Measurements from ENCODE around the gene GABRG3.
A peak's percentile ranks its signal among the peaks of the same experiment; 100 is the strongest.

The GABRG3 gene

DNA sequence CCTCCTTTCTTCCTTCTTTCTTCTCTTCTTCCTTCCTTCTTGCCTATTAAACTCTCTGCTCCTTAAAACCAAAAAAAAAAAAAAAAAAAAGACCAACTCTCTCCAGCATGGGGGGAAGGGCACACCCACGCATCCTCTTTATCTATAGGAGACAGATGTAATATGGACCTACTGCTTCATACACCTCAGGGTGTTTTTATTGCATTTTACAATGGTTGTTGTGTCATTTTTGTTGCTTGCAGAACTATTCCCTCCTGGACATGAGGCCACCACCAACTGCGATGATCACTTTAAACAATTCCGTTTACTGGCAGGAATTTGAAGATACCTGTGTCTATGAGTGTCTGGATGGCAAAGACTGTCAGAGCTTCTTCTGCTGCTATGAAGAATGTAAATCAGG, 561.4 kb downstream of the GABRG3 start:
- DNase-seq, result no peak

DNA sequence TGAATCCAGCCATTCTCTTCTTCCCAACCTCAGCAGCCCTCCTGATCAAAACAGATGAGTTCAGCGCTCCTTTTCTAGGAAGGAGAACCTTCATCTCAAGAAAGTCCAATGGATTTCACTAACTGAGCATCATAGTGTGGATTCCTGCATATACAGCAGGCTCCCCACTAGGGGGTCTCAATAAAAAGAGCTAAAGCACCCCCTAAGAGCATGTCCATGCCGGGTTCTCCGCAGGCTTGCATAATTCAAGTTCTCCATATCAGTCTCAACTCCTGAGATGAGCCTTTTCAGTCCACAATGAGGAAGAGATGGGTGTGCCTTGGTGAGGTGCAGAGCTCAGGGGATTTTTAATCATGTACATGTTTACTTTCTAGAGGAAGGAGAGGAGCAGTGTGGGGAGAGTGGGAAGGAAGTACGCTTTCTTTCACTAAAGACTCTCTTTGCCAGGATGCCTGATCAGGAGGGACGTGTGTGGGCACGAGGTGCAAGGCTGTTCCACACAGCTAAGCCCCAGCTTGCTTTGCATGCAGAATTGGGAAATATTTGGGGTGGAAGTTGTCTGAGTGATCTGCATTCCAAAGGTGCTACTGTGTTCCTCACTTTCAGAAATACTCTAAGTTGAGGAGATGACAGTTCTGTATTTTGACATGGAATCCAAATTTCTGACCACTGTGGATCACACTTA, 564.6 kb downstream of the GABRG3 start:
- no peak for DNase-seq

DNA sequence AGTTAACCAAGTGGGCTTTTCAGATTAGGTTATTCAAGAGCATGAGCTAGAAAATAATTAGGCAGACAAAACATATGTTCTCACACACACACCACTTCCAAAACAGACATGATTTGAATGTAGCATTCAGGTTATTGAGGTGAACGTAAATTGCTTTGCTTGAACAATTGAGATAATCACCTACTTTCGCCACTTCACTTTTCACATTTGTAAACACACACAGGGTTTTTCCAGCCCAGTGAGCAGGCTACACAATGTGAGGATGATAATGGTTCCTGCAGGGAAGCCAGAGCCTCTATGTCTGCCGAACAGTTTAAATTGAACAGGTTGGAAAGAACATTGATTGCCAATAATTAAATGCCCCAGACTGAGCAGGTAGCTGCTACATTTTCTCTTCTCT, 567.3 kb downstream of the GABRG3 start:
- DNase-seq, result peak; percentile 97

- DNase-seq, result no peak
Measured at GRCh38 chr15:27541581-27541980, 570.6 kb downstream of the GABRG3 start.

DNA sequence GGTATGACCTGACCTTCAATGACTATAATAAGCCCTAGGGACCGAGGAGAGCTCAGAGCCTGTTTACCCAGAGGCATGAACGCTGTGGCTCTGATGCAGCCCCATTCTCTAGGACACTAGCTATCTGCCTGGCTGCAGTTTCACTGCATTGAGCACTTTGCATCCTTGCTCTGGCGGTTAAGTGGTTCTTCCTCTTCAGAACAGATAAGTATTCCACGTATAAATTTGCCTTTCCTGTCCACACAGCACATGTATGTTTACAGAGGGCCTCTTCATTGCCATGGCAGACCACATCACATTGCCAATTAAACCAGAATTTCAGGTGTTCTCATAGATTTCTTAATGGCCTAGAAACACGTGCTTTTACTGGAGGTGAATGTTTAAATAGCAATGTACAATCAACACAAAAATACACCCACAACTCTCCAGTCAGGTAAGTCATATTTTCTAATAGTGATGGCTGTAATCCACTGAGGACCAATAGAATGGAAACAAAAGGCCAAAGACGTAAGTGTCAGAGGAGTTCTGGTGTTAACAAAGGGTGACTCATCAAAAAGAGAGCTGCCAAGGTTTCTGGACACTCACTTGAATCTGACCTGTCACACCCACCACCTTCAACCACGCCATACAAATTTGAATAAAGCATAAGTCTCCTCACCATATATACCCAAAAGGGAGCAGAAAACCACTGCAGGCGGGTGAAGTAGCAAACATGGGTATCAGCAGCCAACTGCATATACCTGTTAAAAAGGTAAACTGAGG, 574.7 kb downstream of the GABRG3 start:
- peak; percentile 27 for DNase-seq

DNA sequence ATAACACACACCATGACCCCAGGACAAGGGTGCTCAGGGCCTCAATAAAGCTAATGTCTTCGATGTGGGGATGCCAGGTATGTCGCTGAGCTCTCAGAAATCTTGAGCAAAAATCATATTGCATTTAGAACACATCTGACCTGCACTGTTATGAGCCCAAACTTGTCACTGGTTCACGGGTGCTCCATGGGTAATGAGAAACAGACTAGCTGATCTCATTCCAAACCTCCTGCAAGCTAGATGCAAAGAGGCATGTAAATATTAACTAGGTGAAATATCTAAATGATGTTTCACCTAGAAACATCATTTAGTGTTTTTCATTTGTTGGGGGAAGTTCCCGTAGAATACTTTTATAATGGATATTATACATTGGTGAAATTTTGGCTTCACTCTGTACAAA, 578.8 kb downstream of the GABRG3 start:
- DNase-seq, result no peak

GRCh38 chr15:27550635-27551034, 579.7 kb downstream of the GABRG3 start:
- DNase-seq, result peak; percentile 16

GRCh38 chr15:27561816-27562215, 590.8 kb downstream of the GABRG3 start:
- no peak for DNase-seq

DNA sequence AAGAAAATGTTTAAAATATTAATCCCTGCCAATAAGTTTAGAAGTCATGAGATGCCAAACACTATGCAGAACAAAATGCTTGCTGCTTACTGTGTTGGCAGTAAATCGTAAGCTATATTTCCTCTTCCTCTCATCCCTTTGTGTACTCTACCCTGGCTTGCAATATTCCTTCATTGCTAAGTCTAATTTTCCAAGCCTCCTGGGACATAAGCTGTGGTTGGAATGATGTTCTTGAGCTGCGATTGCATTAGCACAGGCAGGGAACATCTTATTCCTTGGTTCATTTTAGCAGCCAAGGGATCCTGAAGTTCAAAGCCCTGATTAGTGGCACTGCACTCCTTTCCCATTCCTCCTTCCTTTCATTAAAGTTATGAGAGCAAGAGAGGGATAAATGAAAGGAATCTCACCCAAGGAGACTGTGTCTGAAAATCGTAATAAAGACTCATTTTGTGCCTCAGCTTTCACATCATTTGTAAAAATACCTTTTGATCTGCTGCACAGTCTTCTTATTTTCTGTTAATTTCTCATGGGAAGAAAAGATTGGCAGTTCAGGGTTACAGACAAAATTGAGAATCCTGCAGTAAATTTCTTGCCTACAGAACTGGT, 592.9 kb downstream of the GABRG3 start:
- DNase-seq, result no peak

GRCh38 chr15:27564656-27565055, 593.7 kb downstream of the GABRG3 start:
- DNase-seq, result no peak

GRCh38 chr15:27570746-27571145, 599.8 kb downstream of the GABRG3 start:
- DNase-seq, result peak; percentile 9

GRCh38 chr15:27573805-27574485, 603.0 kb downstream of the GABRG3 start:
- no peak for DNase-seq

DNA sequence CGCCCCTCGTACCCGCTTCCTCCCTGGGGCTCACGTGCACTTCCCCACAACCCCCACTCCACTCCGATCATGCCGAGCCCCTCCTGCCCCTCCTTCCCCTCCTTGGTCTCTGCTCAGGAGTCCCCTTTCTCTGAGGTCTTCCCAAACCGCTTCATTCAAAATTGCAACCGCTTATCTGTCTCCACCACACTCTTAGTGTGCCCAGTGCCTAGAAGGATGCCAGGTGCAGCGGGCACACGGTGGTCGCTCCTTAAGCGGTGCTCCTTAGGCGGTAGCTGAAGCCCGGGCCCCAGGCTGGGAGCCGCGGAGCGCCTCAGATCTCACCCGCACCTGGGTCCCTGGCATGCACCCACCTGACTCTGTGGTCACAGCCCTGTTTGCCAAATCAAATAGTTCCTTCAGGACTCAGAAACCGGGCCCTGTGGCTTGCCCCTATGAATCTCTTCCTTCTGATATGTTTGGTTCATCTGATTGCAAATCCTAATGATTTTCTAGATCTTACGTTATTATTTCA, 603.6 kb downstream of the GABRG3 start:
- no peak for DNase-seq

- DNase-seq, result peak; percentile 45
Measured at GRCh38 chr15:27575521-27575920, 604.5 kb downstream of the GABRG3 start.

- DNase-seq, result peak; percentile 39
Measured at GRCh38 chr15:27576576-27576975, 605.6 kb downstream of the GABRG3 start.

GRCh38 chr15:27579738-27580137, 608.8 kb downstream of the GABRG3 start:
- DNase-seq, result no peak

- no peak for DNase-seq
Measured at GRCh38 chr15:27582726-27583410, 611.9 kb downstream of the GABRG3 start.

- DNase-seq, result no peak
Measured at GRCh38 chr15:27583651-27584050, 612.7 kb downstream of the GABRG3 start.

DNA sequence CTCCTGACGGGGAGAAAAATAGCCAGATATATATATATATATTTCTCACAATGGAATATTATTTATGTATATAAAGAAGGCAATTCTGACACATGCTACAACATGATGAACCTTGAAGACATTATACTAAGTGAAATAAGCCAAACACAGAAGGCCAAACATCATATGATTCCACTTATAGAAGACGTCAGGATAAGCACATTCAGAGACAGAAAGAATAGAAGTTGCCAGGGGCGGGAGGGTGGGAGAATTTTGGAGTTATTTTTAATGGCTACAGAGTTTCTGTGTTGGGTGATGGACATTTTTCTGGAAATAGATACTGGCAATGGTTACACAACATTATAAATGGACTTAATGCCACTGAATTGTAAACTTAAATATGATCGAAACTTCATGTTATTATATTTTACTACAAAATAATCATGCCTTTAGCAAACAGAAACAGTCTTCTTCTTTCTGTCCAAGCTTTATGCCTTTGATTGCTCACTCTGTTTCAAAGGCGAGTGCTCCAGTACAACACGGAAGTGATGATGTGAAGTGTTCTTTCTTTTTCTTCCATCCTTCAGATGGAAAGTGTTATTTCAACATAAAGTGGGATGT, 614.2 kb downstream of the GABRG3 start:
- no peak for DNase-seq

DNA sequence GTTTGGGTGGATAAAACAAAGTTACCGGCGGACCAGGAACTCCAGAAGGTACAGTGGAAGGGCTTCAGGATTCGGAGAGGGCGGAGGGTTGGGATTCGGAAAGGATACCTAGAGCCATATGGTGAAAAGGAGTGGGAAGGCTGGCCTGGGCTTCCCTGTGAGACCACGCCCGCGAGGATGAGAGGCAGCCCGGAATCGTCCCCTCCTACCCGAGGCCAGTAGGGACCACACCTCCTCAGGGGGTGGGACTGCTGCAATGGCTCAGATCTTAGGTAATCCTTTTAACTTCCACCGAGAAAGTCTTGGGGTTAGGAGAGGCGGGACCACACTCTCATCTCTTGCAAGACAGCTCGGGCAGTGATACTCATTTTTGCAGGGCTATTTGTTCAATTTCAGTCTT, 616.8 kb downstream of the GABRG3 start:
- peak; percentile 43 for DNase-seq

- peak; percentile 83 for DNase-seq
Measured at GRCh38 chr15:27589260-27589659, 618.3 kb downstream of the GABRG3 start.

DNA sequence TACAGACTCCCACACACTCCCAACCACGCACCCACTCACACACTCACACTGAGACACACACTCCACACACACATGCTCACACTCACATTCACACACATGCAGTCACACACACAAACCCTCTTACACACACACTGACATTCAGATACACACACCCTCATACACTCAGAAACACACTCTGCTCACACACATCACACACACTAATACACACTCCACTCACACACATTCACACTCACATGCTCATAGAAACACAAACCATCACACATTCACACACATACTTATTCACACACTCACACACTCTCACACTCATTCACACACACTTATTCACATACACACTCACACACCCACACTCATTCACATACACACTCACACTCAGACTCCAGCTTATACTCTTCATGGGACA, 618.8 kb downstream of the GABRG3 start:
- no peak for DNase-seq

All from NCI-H69 (cell line).